GM19193 (cell line): Measurements from ENCODE around the gene DSP.

Experiments used
- POLR2A ChIP-seq: IDR thresholded peaks from 4 replicates; pipeline ENCODE4 v1.6.1; 2011; ENCODE audit not compliant: insufficient read depth, insufficient read length; ENCODE audit errors: extremely low read depth

Gene DSP

GRCh38 chr6:7631466-7631865 lies 90.0 kb downstream of the DSP start:
- TF ChIP-seq POLR2A = no peak

GRCh38 chr6:7632501-7633290 lies 91.2 kb downstream of the DSP start:
- no peak for TF ChIP-seq POLR2A

GRCh38 chr6:7633361-7633760 lies 91.9 kb downstream of the DSP start:
- TF ChIP-seq POLR2A = no peak

GRCh38 chr6:7636151-7636550 lies 94.7 kb downstream of the DSP start:
- no peak for TF ChIP-seq POLR2A
